Upper lobe of right lung (tissue), 1 donor: Measurements from ENCODE around the gene FKBP1B. TPM values are rescaled to one million over a fixed set of nuclear protein-coding genes. Genes with fewer than 3 reads are reported as not detected.

Experiments
- ATAC-seq: fragments of 200-7000 bp; cut with Tn5 transposase; one replicate; pipeline ENCODE4 v1.9.1; 2020; ENCODE audit warnings: mild to moderate bottlenecking, moderate library complexity
- DNase-seq: peaks from one replicate; pipeline ENCODE4 v3.0.0-alpha.2; 2020
- H3K27ac ChIP-seq: fragments of 200-600 bp; one replicate; pipeline ENCODE4 v1.8.0; 2022
- H3K27me3 ChIP-seq: fragments of 200-600 bp; one replicate; pipeline ENCODE4 v1.8.0; 2022; ENCODE audit warnings: mild to moderate bottlenecking
- H3K36me3 ChIP-seq: fragments of 200-600 bp; one replicate; pipeline ENCODE4 v1.8.0; 2022
- H3K4me1 ChIP-seq: fragments of 200-600 bp; one replicate; pipeline ENCODE4 v1.8.0; 2022
- H3K4me3 ChIP-seq: fragments of 200-600 bp; one replicate; pipeline ENCODE4 v1.8.0; 2022; ENCODE audit warnings: mild to moderate bottlenecking
- H3K9me3 ChIP-seq: fragments of 200-600 bp; one replicate; pipeline ENCODE4 v1.8.0; 2022
- CTCF ChIP-seq: fragments of 200-600 bp; IDR thresholded peaks from one replicate; pipeline ENCODE4 v1.8.0; 2022; ENCODE audit warnings: antibody characterized with exemption
- intact Hi-C: fragments of 100-400 bp; cut with DNase I; formaldehyde crosslinking; loops from one replicate; pipeline ENCODE4 v1.11.0; 2022
- total RNA-seq: library from RNA; stranded (reverse); fragmentation: NEBNext Ultra II Directional; extraction: Animal tissue kit (Norgen Biotek cat#: 25700); gene quantifications from one replicate; pipeline ENCODE4 v1.2.1, GENCODE V29; 2021
- donor health status: DM: no; HTN: yes; CAD: no; lungs with severe emphysema.

FKBP1B gene
- total RNA-seq, 1 donor from 2014 or later: 13.2 TPM

- Histone ChIP-seq H3K27me3 (no peaks in the 10 kb centered on the region), H3K4me3 (peak overlapping the region; percentile 78), H3K36me3 (no peaks in the 10 kb centered on the region), H3K9me3 (no peaks in the 10 kb centered on the region), H3K27ac (no peak overlapping the region), H3K4me1 (peaks cover 17% of the 10 kb centered on the region)
- peak; percentile 5 for ATAC-seq
- intact Hi-C loops: no loop called here
- no peak for TF ChIP-seq CTCF
- peak; percentile 70 for DNase-seq
Observed at GRCh38 chr2:24050041-24050979, 769 bp downstream of the FKBP1B start.

- intact Hi-C loops: no loop called here
- no peak for DNase-seq
Observed at GRCh38 chr2:24051833-24052232, 2.3 kb downstream of the FKBP1B start.

GRCh38 chr2:24052951-24053350 is 3.4 kb downstream of the FKBP1B start:
- TF ChIP-seq CTCF: no peak
- Histone ChIP-seq H3K27me3 (no peaks in the 10 kb centered on the region), H3K27ac (no peak overlapping the region), H3K9me3 (no peaks in the 10 kb centered on the region), H3K4me3 (no peak overlapping the region), H3K36me3 (no peaks in the 10 kb centered on the region), H3K4me1 (peaks cover 9% of the 10 kb centered on the region)
- DNase-seq (no peak), ATAC-seq (no peak)
- intact Hi-C loops: no loop called here

More at GRCh38 chr2:24051833-24052232, 2.3 kb downstream of the FKBP1B start:
- Histone ChIP-seq H3K9me3 (no peaks in the 10 kb centered on the region), H3K27me3 (no peaks in the 10 kb centered on the region), H3K36me3 (no peaks in the 10 kb centered on the region), H3K4me1 (peaks cover 9% of the 10 kb centered on the region), H3K27ac (no peak overlapping the region), H3K4me3 (no peak overlapping the region)
- TF ChIP-seq CTCF: no peak
- no peak for ATAC-seq

DNA sequence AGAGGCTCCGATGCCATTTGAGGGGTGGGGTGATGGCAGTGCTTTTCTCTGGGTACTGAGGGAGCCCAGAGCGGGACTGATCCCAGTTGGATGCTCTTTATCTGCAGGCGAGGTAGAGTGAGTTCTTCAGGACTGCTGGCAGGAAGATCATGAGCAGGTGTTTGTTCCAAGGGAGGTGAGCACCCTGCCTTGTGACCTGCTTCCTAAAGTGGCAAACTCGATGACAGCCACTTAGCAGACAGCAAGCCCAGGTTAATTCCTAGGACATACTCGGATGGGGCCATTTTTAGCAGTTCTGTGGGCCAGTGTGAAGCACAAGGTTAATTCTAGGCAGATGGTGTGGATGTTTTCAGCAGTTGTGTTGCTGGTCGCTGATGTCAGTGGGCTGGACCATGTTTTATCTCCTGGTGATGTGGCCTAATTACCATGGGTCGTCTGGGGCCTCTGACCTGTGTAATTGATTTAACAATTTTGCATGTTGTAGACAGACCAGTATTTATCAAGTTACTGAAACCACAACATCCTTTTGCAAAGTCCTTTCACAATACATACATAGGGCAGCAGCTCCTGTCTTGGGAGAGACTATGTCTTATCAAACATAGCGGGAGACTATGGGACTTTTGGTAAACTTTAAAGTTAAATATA is 4.9 kb downstream of the FKBP1B start:
- H3K4me1 ChIP-seq: no peaks in the 10 kb centered on the region
- H3K4me3 ChIP-seq: no peak overlapping the region
- TF ChIP-seq CTCF: no peak
- DNase-seq: no peak
- intact Hi-C loops: no loop called here
- no peaks in the 10 kb centered on the region for H3K9me3 ChIP-seq
- no peak for ATAC-seq
- no peak overlapping the region for H3K27ac ChIP-seq
- no peaks in the 10 kb centered on the region for H3K27me3 ChIP-seq
- no peaks in the 10 kb centered on the region for H3K36me3 ChIP-seq

- ATAC-seq (no peak), DNase-seq (no peak)
- H3K27ac ChIP-seq: no peak overlapping the region
- no peaks in the 10 kb centered on the region for H3K36me3 ChIP-seq
- intact Hi-C loops: no loop called here
- no peaks in the 10 kb centered on the region for H3K9me3 ChIP-seq
- no peak for TF ChIP-seq CTCF
- H3K4me1 ChIP-seq: no peaks in the 10 kb centered on the region
- H3K27me3 ChIP-seq: no peaks in the 10 kb centered on the region
- no peak overlapping the region for H3K4me3 ChIP-seq
Observed at GRCh38 chr2:24055750-24056149, 6.2 kb downstream of the FKBP1B start.
